A673 (cell line): ENCODE measurements around the gene PIK3AP1.

Experiments
- CTCF ChIP-seq: fragments of 300-800, 200-600 bp; sonication (generic); conservative IDR thresholded peaks from 2 replicates; pipeline ENCODE4 v1.5.1; 2017; ENCODE audit warnings: low read depth, mild to moderate bottlenecking, antibody characterized with exemption, low read length, moderate library complexity, mixed read lengths
- EZH2 ChIP-seq: fragments of 200-600 bp; sonication (generic); IDR thresholded peaks from 2 replicates; pipeline ENCODE4 v1.6.1; 2017; ENCODE audit warnings: borderline replicate concordance, low read depth, mild to moderate bottlenecking, mixed read lengths, antibody characterized with exemption, low read length; ENCODE audit not compliant: poor library complexity, severe bottlenecking

GRCh38 chr10:96647466-96647865 is 72.8 kb downstream of the PIK3AP1 start:
- TF ChIP-seq CTCF (no peak), EZH2 (no peak)
